GM12878 (cell line): ENCODE data around the gene UCHL5.

Experiments
- CTCF ChIP-seq, 3 experiments: IDR thresholded peaks in 2 of 3; conservative IDR thresholded peaks in 1 of 3; 2 replicates each; pipeline ENCODE4 v1.5.1; 2011; ENCODE audit warnings: low read depth in 3 of 3, low read length in 3 of 3, mild to moderate bottlenecking in 3 of 3, control low read depth in 2 of 3, moderate library complexity in 2 of 3, inconsistent platforms in 1 of 3, mixed read lengths in 1 of 3; ENCODE audit not compliant: control insufficient read depth in 2 of 3, insufficient read depth in 1 of 3; ENCODE audit errors: extremely low read depth in 1 of 3
- GABPA ChIP-seq: IDR thresholded peaks from 2 replicates; pipeline ENCODE4 v1.6.1; 2014; ENCODE audit warnings: antibody characterized with exemption, low read depth, mild to moderate bottlenecking, inconsistent platforms
- KAT2A ChIP-seq: conservative IDR thresholded peaks from 2 replicates; pipeline ENCODE4 v1.6.1; 2011; ENCODE audit warnings: low read depth, low read length; ENCODE audit not compliant: control insufficient read depth
- POLR2A ChIP-seq: IDR thresholded peaks from 2 replicates; pipeline ENCODE4 v1.6.1; 2011; ENCODE audit warnings: low read depth, mild to moderate bottlenecking, low read length
- SP1 ChIP-seq: IDR thresholded peaks from one replicate; pipeline ENCODE4 v1.6.1; 2011; ENCODE audit warnings: low read depth, low read length
- STAT1 ChIP-seq: fragments of 450-650 bp; conservative IDR thresholded peaks from 2 replicates; pipeline ENCODE4 v1.6.1; 2014; ENCODE audit warnings: antibody characterized with exemption, mild to moderate bottlenecking
- TARDBP ChIP-seq: IDR thresholded peaks from 2 replicates; pipeline ENCODE4 v1.6.1; 2016; ENCODE audit warnings: borderline replicate concordance

GRCh38 chr1:193025218-193025617 lies 33.9 kb downstream of the UCHL5 start:
- TF ChIP-seq CTCF (IDR thresholded peaks at IDR 0.05 in 2 of 3, conservative IDR thresholded peaks at IDR 0.05 in 1 of 3; ENCODE audit: control insufficient read depth in 2 of 3, extremely low read depth in 1 of 3, insufficient read depth in 1 of 3, low read depth in 3 of 3, low read length in 3 of 3) = no peak
- no peak for TF ChIP-seq SP1
- no peak for TF ChIP-seq KAT2A
- TF ChIP-seq GABPA = no peak
- TF ChIP-seq POLR2A = no peak
- no peak for TF ChIP-seq TARDBP
- TF ChIP-seq STAT1 = no peak
